ENCODE data around the gene TNS3. TPM values are rescaled to one million over a fixed set of nuclear protein-coding genes. Genes with fewer than 3 reads are reported as not detected.

TNS3 gene
- total and polyA plus RNA-seq, 2 donors (not counting 3 experiments of a cell fraction or from before 2014, with no cell fraction given) = 10.4 to 45.1 TPM

DNA sequence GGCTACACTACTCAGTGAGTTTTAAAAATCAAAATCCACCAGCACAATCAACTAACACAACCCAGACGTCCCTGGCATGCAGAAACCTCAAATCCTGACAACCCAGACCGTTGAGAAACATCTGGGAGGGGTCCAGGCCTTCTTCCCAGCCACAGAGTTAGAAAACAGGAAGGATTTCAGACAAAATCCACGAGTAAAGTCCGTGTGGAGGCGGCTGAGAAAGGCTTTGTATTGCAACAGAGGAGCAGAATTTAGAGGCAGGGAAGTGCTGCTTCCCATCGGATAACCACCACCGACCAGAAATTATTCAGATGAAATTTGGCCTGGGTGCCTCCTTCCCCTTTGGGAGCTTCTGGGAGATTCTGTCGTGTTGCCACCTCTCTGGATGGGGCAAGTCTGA is 61.5 kb downstream of the TNS3 start:
- no peaks in the 10 kb centered on the region for H3K36me3 ChIP-seq (ENCODE audit: control insufficient read depth in 2 of 2, extremely low read depth in 1 of 2, insufficient read depth in 2 of 2, low read length in 2 of 2)
- no peak overlapping the region for H3K27ac ChIP-seq (ENCODE audit: insufficient read depth, low read depth, low read length)
- H3K9me3 ChIP-seq (replicated peaks; ENCODE audit: control insufficient read depth, insufficient read depth, low read length) = no peaks in the 10 kb centered on the region
- dilution Hi-C loops (cut with MboI; ENCODE audit: extremely low pct_ligation_motif_present, low sequenced_read_pairs) (no loop called here), intact Hi-C loops (cut with micrococcal nuclease) (no loop called here)
- no peak overlapping the region for H2AFZ ChIP-seq (ENCODE audit: low read depth, low read length)
- ChIA-PET POLR2A (no interaction called here), CTCF (no interaction called here)
- H3K4me1 ChIP-seq (ENCODE audit: control insufficient read depth, extremely low read depth, insufficient read depth, low read length) = no peaks in the 10 kb centered on the region
- no peaks in the 10 kb centered on the region for H3K79me2 ChIP-seq (ENCODE audit: control insufficient read depth, insufficient read depth, low read length)
- BruUV-seq (replicated peaks) = no TSS peak
- H3K4me2 ChIP-seq (ENCODE audit: insufficient read depth, low read length) = no peak overlapping the region
- FAIRE-seq (no peak), DNase-seq (ENCODE audit: low read depth, low spot score) (no peak)
- no peaks in the 10 kb centered on the region for H3K27me3 ChIP-seq (ENCODE audit: control insufficient read depth in 2 of 2, insufficient read depth in 2 of 2, low read length in 2 of 2)
- no peak overlapping the region for H3K9ac ChIP-seq (replicated peaks; ENCODE audit: extremely low read depth, insufficient read depth, low read length)
- H4K20me1 ChIP-seq (replicated peaks; ENCODE audit: control insufficient read depth, extremely low read depth, insufficient read depth, low read length) = no peaks in the 10 kb centered on the region
- no peaks in the 10 kb centered on the region for H3K9me1 ChIP-seq (replicated peaks; ENCODE audit: control insufficient read depth, extremely low read depth, insufficient read depth, low read length)
- TF ChIP-seq POLR2AphosphoS5 (IDR thresholded peaks at IDR 0.05; ENCODE audit: insufficient read depth, low read depth, low read length) = no peak
- no peak for TF ChIP-seq EZH2 (IDR thresholded peaks at IDR 0.05; ENCODE audit: borderline replicate concordance, low read depth, low read length, severe bottlenecking)
- TF ChIP-seq MYC (IDR thresholded peaks at IDR 0.05; ENCODE audit: low read depth, low read length) = no peak
- no peak overlapping the region for H3K4me3 ChIP-seq (replicated peaks in 1 of 3; ENCODE audit: insufficient read depth in 1 of 3, low read depth in 1 of 3, low read length in 3 of 3)

GRCh38 chr7:47518827-47519226 is 63.1 kb downstream of the TNS3 start:
- Histone ChIP-seq H3K27me3 (ENCODE audit: control insufficient read depth in 2 of 2, insufficient read depth in 2 of 2, low read length in 2 of 2) (no peaks in the 10 kb centered on the region), H3K4me3 (replicated peaks in 1 of 3; ENCODE audit: insufficient read depth in 1 of 3, low read depth in 1 of 3, low read length in 3 of 3) (no peak overlapping the region), H3K9ac (replicated peaks; ENCODE audit: extremely low read depth, insufficient read depth, low read length) (no peak overlapping the region), H3K27ac (ENCODE audit: insufficient read depth, low read depth, low read length) (no peak overlapping the region), H3K4me2 (ENCODE audit: insufficient read depth, low read length) (no peak overlapping the region), H3K9me1 (replicated peaks; ENCODE audit: control insufficient read depth, extremely low read depth, insufficient read depth, low read length) (no peaks in the 10 kb centered on the region), H3K4me1 (ENCODE audit: control insufficient read depth, extremely low read depth, insufficient read depth, low read length) (no peaks in the 10 kb centered on the region), H3K79me2 (ENCODE audit: control insufficient read depth, insufficient read depth, low read length) (no peaks in the 10 kb centered on the region), H3K9me3 (replicated peaks; ENCODE audit: control insufficient read depth, insufficient read depth, low read length) (no peaks in the 10 kb centered on the region), H2AFZ (ENCODE audit: low read depth, low read length) (no peak overlapping the region), H4K20me1 (replicated peaks; ENCODE audit: control insufficient read depth, extremely low read depth, insufficient read depth, low read length) (no peaks in the 10 kb centered on the region), H3K36me3 (ENCODE audit: control insufficient read depth in 2 of 2, extremely low read depth in 1 of 2, insufficient read depth in 2 of 2, low read length in 2 of 2) (no peaks in the 10 kb centered on the region)
- ChIA-PET POLR2A (no interaction called here), CTCF (no interaction called here)
- BruUV-seq (replicated peaks) = no TSS peak
- TF ChIP-seq MYC (IDR thresholded peaks at IDR 0.05; ENCODE audit: low read depth, low read length) (no peak), JUN (IDR thresholded peaks at IDR 0.05; ENCODE audit: borderline replicate concordance, insufficient read depth, insufficient read length, low read depth) (no peak), GATA2 (IDR thresholded peaks at IDR 0.05; ENCODE audit: insufficient read depth, insufficient read length, low read depth, low read length) (no peak), POLR2A (IDR thresholded peaks at IDR 0.05; ENCODE audit: low read depth, low read length) (no peak), POLR2AphosphoS5 (IDR thresholded peaks at IDR 0.05; ENCODE audit: insufficient read depth, low read depth, low read length) (no peak), FOS (IDR thresholded peaks at IDR 0.05; ENCODE audit: borderline replicate concordance, insufficient read depth, low read length) (no peak), EZH2 (IDR thresholded peaks at IDR 0.05; ENCODE audit: borderline replicate concordance, low read depth, low read length, severe bottlenecking) (no peak)
- TF ChIP-seq, protein P1, sequence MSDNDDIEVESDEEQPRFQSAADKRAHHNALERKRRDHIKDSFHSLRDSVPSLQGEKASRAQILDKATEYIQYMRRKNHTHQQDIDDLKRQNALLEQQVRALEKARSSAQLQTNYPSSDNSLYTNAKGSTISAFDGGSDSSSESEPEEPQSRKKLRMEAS (IDR thresholded peaks at IDR 0.05; ENCODE audit: insufficient read depth, insufficient read length) = no peak
- TF ChIP-seq, protein P2, sequence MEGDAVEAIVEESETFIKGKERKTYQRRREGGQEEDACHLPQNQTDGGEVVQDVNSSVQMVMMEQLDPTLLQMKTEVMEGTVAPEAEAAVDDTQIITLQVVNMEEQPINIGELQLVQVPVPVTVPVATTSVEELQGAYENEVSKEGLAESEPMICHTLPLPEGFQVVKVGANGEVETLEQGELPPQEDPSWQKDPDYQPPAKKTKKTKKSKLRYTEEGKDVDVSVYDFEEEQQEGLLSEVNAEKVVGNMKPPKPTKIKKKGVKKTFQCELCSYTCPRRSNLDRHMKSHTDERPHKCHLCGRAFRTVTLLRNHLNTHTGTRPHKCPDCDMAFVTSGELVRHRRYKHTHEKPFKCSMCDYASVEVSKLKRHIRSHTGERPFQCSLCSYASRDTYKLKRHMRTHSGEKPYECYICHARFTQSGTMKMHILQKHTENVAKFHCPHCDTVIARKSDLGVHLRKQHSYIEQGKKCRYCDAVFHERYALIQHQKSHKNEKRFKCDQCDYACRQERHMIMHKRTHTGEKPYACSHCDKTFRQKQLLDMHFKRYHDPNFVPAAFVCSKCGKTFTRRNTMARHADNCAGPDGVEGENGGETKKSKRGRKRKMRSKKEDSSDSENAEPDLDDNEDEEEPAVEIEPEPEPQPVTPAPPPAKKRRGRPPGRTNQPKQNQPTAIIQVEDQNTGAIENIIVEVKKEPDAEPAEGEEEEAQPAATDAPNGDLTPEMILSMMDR (IDR thresholded peaks at IDR 0.05; ENCODE audit: extremely low read depth in 1 of 2, insufficient read depth in 1 of 2, low read depth in 1 of 2, low read length in 2 of 2) = no peak
- DNase-seq (ENCODE audit: low read depth, low spot score) (no peak), FAIRE-seq (no peak)
- dilution Hi-C loops (cut with MboI; ENCODE audit: extremely low pct_ligation_motif_present, low sequenced_read_pairs) = no loop called here
- intact Hi-C loops (cut with micrococcal nuclease) = no loop called here

All from endothelial cell of umbilical vein (primary cell).